Germinal center (tissue), 1 donor: ENCODE data around the gene CHMP5.

Experiments
- DNase-seq: peaks from one replicate; pipeline ENCODE4 v3.0.0; 2012; ENCODE audit warnings: mixed read lengths, low spot score

Gene CHMP5

GRCh38 chr9:33318225-33318624 lies 53.4 kb downstream of the CHMP5 start:
- no peak for DNase-seq

GRCh38 chr9:33318781-33319180 lies 53.9 kb downstream of the CHMP5 start:
- no peak for DNase-seq

GRCh38 chr9:33320230-33320567 lies 55.4 kb downstream of the CHMP5 start:
- DNase-seq = no peak

GRCh38 chr9:33320568-33321261 lies 55.9 kb downstream of the CHMP5 start:
- DNase-seq = no peak

- no peak for DNase-seq
These were observed 64.3 kb downstream of the CHMP5 start for GRCh38 chr9:33329117-33329563.

- no peak for DNase-seq
These were observed 65.1 kb downstream of the CHMP5 start for GRCh38 chr9:33329979-33330378.

GRCh38 chr9:33331377-33331891 lies 66.6 kb downstream of the CHMP5 start:
- no peak for DNase-seq
